ENCODE data around the gene MRPS31.

Gene MRPS31

DNA sequence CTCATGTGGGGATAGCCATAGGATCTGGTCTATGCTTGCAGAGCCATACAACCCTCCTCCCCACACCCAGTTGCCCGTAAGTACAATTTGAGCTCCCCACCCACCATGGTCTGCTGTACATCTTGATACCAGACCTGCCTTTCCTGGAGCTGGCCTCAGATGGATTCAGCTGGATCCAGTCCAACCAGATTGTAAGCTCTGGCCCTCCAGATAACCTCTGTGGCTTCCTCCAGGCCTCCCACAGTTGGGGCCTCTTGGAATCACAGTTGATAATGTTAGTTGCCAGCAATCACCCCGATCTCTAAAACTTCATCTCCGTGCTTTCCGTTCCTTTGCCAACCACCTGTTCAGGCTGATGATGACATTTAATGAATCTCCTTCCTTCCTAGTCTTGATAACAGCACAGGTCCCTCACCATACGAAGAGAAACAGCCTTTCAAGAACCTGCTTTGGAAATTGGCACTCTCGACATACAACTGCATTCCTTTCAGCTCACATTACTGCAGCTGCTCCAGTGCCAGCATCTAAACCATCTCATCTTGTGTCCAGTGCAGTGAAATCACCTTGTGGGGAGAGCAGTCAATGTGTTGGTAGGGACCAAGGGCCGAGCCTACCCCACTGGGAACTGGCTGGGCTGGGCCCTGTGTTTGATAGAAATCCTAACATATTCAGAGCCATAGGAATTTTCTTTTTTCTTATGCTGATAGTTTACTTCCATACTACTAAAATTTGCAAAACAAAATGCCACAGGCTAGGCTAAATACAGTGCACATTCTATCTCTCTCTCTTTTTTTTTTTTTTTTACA, 89.4 kb downstream of the MRPS31 start:
- Histone ChIP-seq H3K27ac (no peak overlapping the region), H3K4me3 (no peak overlapping the region)

- H3K27ac ChIP-seq, result no peak overlapping the region
These were observed 90.2 kb downstream of the MRPS31 start for GRCh38 chr13:40680659-40681323.

DNA sequence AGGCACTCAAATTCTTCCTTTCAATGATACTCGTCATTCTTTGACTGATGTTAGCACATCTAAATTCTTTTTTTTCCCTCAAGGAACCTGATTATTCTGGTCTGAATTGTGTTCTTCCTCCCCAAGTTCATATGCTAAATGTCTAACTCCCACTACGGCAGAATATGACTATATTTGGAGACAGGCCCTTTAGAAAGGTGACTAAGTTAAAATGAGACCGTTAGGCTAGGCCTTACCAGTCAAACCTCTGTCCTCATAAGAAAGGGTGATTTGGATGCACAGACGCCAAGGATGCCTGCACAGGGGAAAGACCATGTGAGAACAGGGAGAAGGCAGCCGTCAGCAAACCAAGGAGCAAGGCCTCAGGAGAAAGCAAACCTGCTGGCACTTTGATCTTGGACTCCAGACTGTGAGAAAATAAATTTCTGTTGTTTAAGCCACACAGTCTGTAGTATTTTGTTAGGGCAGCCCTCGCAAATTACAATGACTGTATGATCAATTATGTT, 91.5 kb downstream of the MRPS31 start:
- no peak overlapping the region for H3K27ac ChIP-seq
- no peak overlapping the region for H3K4me3 ChIP-seq

More at GRCh38 chr13:40680659-40681323, 90.2 kb downstream of the MRPS31 start:
- H3K4me3 ChIP-seq, result no peak overlapping the region
